ENCODE results near the gene HHIP.

DNA sequence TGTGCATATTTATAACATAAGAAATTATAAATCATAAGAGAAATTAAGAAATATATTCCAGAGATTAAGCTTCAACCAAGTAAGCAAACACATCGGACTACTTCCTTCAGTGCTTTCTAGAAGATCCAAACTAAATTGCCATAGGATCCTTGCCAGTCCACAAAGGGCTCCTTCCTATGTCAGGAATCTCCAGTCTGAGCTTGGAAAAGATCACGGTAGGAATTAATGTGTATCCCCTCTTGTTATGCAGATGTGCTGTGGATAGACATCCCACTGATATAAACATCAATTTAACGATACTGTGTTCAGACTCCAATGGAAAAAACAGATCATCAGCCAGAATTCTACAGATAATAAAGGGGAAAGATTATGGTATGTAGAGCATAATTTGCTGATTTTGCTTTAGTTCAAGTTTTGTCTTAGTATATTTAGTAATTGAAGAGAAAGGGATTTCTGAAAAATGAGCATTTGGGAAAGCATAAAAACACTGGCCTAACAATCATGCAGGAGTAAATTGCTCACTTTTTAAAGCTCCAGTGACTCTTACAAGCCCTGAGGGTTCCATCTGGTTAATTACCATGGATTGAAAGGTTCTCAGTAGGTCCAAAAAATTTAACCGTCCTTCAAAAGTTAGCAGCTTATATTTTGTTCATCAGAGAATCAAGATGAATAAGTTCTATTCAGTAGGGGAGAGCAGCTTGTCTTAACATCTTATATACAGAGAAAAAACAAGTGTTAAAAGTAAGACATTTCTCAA lies 65.9 kb downstream of the HHIP start:
- TF ChIP-seq, protein P1, sequence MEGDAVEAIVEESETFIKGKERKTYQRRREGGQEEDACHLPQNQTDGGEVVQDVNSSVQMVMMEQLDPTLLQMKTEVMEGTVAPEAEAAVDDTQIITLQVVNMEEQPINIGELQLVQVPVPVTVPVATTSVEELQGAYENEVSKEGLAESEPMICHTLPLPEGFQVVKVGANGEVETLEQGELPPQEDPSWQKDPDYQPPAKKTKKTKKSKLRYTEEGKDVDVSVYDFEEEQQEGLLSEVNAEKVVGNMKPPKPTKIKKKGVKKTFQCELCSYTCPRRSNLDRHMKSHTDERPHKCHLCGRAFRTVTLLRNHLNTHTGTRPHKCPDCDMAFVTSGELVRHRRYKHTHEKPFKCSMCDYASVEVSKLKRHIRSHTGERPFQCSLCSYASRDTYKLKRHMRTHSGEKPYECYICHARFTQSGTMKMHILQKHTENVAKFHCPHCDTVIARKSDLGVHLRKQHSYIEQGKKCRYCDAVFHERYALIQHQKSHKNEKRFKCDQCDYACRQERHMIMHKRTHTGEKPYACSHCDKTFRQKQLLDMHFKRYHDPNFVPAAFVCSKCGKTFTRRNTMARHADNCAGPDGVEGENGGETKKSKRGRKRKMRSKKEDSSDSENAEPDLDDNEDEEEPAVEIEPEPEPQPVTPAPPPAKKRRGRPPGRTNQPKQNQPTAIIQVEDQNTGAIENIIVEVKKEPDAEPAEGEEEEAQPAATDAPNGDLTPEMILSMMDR (IDR thresholded peaks at IDR 0.05) = no peak
- TF ChIP-seq POLR2A (IDR thresholded peaks at IDR 0.05) = no peak

Measured in prostate gland (tissue), 2 donors.